ENCODE measurements around the gene WDFY2. TPM values are rescaled to one million over a fixed set of nuclear protein-coding genes. Genes with fewer than 3 reads are reported as not detected.

WDFY2 gene
- total RNA-seq, 2 experiments from 2014 or later = 11.3 TPM

DNA sequence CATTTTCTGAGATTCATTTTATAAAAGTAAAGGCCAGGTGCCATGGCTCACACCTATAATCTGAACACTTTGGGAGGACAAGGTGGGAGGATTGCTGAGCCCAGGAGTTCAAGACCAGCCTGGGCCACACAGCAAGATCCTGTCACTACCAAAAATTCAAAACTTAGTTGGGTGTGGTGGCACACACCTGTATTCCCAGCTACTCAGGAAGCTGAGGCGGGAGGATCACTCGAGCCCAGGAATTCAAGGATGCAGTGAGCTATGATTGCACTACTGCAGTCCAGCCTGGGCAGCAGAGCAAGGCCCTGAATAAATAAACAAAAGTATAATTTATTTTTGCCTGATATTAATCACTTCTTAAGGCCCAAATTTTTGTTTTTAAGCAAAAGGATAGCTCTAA lies 179.2 kb downstream of the WDFY2 start:
- Mint-ChIP-seq H3K4me3 (no peak overlapping the region), H3K27me3 (ENCODE audit: low read depth) (no peaks in the 10 kb centered on the region), H3K27ac (peak overlapping the region; percentile 33), H3K4me1 (ENCODE audit: low read depth) (peaks cover 21% of the 10 kb centered on the region), H3K36me3 (ENCODE audit: low read depth) (peaks cover 8% of the 10 kb centered on the region), H3K9me3 (ENCODE audit: insufficient read depth) (no peaks in the 10 kb centered on the region)
- no peak for DNase-seq
- POLR2A ChIA-PET = interaction anchor here (0.6 to 2.2 kb wide), 5 partner anchors 9 to 313 kb away, joined by 3 to 19 read pairs (median 4); partner anchors contain the start of gene INTS6
- ATAC-seq = no peak
- CTCF ChIA-PET = interaction anchor here (0.8 to 2.0 kb wide), 7 partner anchors 34 to 477 kb away, joined by 3 to 15 read pairs (median 4); no protein-coding TSS in a partner anchor

DNA sequence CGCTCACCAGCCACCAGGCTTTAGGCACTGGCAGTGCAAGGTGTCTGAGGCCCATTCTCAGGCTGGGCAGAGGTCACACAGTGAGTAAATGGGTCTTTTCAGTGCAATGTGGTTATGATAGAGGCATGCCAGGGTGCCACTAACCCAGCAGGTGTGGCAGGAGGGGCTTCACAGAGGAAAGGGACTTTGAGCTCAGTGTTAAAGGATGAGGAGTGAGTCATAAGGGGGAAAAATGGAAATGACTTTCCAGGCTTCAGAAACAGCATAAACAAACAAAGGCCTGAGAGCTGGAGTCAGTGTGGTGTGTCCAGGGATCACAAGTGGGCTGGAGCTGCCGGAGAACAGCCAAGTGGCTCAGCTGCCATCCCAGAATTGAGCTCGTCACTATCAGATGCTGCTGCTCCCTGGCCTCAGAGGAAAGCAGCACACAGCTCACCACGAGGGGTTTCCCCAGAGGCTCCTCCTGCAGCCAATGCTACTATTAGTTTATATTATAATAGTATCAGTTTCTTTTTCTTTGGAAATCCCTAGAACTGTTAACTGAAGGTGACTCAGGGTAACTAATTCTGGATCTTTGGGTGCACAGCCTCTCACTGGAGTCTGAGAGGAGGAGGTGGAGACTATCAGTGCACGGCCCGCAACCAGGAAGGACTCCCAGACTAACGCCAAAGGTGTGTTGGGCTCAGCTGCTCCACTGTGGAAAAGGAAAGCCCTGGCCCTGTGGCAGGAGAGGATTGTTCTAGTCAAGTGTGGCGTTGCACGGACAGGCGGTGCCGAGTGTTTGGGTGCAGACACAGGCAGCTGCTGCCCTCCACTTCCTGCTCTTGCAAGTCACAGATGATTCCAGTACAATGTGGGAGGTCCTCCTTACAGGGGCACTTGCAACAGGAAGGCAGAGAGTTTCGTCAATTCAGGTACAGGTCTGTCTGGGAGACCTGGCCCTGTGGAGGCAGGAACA lies 180.2 kb downstream of the WDFY2 start:
- POLR2A ChIA-PET = interaction anchor here (0.6 to 2.2 kb wide), 6 partner anchors 10 to 314 kb away, joined by 3 to 19 read pairs (median 4); partner anchors contain the start of gene INTS6
- Mint-ChIP-seq H3K36me3 (ENCODE audit: low read depth) (peaks cover 8% of the 10 kb centered on the region), H3K27me3 (ENCODE audit: low read depth) (no peaks in the 10 kb centered on the region)

DNA sequence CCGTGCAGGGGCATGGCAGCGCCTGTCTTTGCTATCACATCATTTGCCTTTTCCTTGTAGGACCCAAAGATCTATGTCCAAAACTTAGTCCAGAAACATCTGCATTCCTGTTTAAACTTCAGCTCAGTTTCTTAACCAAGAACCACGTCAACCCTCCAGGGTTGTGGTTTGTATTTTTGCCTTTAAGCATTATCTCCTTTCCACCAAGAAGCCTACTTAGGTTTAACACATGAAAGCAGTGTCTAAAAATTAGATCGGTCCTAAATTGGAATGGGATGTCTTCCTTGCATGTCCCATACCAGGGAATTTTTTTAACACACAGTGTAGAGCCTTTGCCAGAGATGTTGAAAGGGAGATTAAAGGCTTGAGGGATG lies 180.9 kb downstream of the WDFY2 start:
- peaks cover 8% of the 10 kb centered on the region for H3K36me3 Mint-ChIP-seq (ENCODE audit: low read depth)
- H3K4me1 Mint-ChIP-seq (ENCODE audit: low read depth) = peaks cover 21% of the 10 kb centered on the region
- CTCF ChIA-PET = interaction anchor here (1.1 to 2.0 kb wide), 5 partner anchors 32 to 330 kb away, joined by 4 to 15 read pairs (median 4); no protein-coding TSS in a partner anchor
- H3K9me3 Mint-ChIP-seq (ENCODE audit: insufficient read depth) = no peaks in the 10 kb centered on the region
- H3K27ac Mint-ChIP-seq = peak overlapping the region; percentile 94
- peak overlapping the region; percentile 69 for H3K4me3 Mint-ChIP-seq
- H3K27me3 Mint-ChIP-seq (ENCODE audit: low read depth) = no peaks in the 10 kb centered on the region
- ATAC-seq (no peak), DNase-seq (no peak)
- POLR2A ChIA-PET = interaction anchor here (1.3 to 2.2 kb wide), 3 partner anchors 311 to 315 kb away, joined by 3 to 19 read pairs (median 8); partner anchors contain the start of gene INTS6

More for the DNA sequence above, 180.2 kb downstream of the WDFY2 start:
- Mint-ChIP-seq H3K9me3 (ENCODE audit: insufficient read depth) (no peaks in the 10 kb centered on the region), H3K27ac (peak overlapping the region; percentile 94), H3K4me1 (ENCODE audit: low read depth) (peaks cover 21% of the 10 kb centered on the region), H3K4me3 (peak overlapping the region; percentile 69)
- CTCF ChIA-PET = interaction anchor here (0.8 to 2.0 kb wide), 10 partner anchors 33 to 478 kb away, joined by 3 to 15 read pairs (median 4); no protein-coding TSS in a partner anchor
- ATAC-seq (peak; percentile 85), DNase-seq (peak; percentile 54)

DNA sequence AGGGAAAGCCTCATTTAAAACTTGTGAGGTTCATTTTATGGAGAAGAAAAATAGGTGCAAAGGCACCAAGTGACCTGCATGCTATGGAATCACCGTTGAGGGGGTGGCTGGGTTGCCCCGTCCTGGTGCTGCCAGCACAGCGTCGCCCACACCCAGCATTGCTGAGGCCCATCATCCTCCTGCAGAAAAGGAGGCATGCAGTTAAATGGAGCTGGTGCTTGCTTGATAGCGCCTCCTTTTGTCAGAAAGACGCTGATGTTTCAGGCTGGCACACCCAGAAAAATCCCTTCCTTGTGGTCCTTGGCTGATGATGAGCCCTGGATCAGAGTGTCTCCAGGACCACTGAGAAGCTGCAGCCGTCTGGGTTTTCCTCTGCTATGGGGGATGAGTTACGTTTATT lies 182.8 kb downstream of the WDFY2 start:
- Mint-ChIP-seq H3K27me3 (ENCODE audit: low read depth) (no peaks in the 10 kb centered on the region), H3K9me3 (ENCODE audit: insufficient read depth) (no peaks in the 10 kb centered on the region), H3K4me1 (ENCODE audit: low read depth) (peaks cover 21% of the 10 kb centered on the region), H3K27ac (no peak overlapping the region), H3K36me3 (ENCODE audit: low read depth) (peaks cover 4% of the 10 kb centered on the region), H3K4me3 (no peak overlapping the region)
- DNase-seq (no peak), ATAC-seq (no peak)
- ChIA-PET POLR2A (no interaction called here), CTCF (interaction anchor here (0.8 kb wide), 1 partner anchor 181 kb away, joined by 3 read pairs; no protein-coding TSS in a partner anchor)

DNA sequence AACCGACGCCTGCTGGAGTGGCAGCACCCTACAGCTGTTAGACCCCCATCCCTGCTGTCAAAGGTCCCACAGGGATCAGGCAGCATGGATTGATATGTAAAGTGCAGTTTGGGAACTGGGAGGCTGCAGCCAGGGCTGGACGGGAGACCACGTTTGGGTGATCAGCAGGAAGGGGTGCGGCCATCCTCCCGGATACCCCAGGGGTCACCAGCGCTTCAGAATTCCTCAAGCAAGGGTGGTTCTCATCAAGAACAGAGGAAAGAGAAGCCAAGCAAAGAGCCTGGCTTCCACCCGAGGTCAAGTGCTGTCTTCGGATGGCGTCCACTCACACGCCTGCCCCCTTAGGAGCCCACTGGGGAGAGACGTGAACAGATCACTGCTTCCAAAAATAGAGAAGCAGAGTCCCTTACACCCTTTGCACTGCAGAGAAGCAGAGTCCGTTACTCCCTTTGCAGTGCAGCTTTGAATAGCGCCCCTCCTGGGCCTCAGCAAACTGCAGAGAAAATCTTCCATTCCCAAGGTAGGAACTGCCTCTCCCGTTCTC lies 184.2 kb downstream of the WDFY2 start:
- CTCF ChIA-PET = no interaction called here
- H3K27ac Mint-ChIP-seq = no peak overlapping the region

DNA sequence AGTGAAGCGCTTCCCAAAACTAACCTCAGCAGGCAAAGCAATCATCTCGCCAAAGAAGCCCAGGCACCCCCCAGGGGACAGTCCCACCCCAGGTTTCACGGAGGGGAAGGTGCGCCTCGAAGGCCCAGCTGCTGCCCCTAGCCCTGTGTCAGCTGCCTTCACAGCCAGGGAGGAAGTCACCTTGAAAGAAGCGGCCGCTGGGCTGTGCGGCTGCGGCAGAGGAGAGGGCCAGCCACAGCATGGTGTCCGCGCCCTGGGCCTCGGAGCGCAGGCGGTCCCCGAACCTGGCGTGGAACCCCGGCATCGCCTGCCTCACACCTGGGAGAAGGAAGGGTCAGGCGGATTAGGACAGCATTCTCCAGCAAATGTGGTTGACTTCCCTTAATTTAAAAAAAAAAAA lies 184.7 kb downstream of the WDFY2 start:
- DNase-seq = no peak
- Mint-ChIP-seq H3K27me3 (ENCODE audit: low read depth) (no peaks in the 10 kb centered on the region), H3K9me3 (ENCODE audit: insufficient read depth) (no peaks in the 10 kb centered on the region), H3K27ac (no peak overlapping the region), H3K4me3 (no peak overlapping the region), H3K36me3 (ENCODE audit: low read depth) (peaks cover 4% of the 10 kb centered on the region), H3K4me1 (ENCODE audit: low read depth) (peaks cover 18% of the 10 kb centered on the region)
- no peak for ATAC-seq
- CTCF ChIA-PET = no interaction called here
- POLR2A ChIA-PET = no interaction called here

More for the DNA sequence above, 184.2 kb downstream of the WDFY2 start:
- no peak overlapping the region for H3K4me3 Mint-ChIP-seq
- H3K36me3 Mint-ChIP-seq (ENCODE audit: low read depth) = peaks cover 4% of the 10 kb centered on the region
- H3K27me3 Mint-ChIP-seq (ENCODE audit: low read depth) = no peaks in the 10 kb centered on the region
- ATAC-seq (no peak), DNase-seq (no peak)
- H3K4me1 Mint-ChIP-seq (ENCODE audit: low read depth) = peaks cover 21% of the 10 kb centered on the region
- no peaks in the 10 kb centered on the region for H3K9me3 Mint-ChIP-seq (ENCODE audit: insufficient read depth)
- POLR2A ChIA-PET = interaction anchor here (0.6 kb wide), 1 partner anchor 12 kb away, joined by 3 read pairs; no protein-coding TSS in a partner anchor

DNA sequence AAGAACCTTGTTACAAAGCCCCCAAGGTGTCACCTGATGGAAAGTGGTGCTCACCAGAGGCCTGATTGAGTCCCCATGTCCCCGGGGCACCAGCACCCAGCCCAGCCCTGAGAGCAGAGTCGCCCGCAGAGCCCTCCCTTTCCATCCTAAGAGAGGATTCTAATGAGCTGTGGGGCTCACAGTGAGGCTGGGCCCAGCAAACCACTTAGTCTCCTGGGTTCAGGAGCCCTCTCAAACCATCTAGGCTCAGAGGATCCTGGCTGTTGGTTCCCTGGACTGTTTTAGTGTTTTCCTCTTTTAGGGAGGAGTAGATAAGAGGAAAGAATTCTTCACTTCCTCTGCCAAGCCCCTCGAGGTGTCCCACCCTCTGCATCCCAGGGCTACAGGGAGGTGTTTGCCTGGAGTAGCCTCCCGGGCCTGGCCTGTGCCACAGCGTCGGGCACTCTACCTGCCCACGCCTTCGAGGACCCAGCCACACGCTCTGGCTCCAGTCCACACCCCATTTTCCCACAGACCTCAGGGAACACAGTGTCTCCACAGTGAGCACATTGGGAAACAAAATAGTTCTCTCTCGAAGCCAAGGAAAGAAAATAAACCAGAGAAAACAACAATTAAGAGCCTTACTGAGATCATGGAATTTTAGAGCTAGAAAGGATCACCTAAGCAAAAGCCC lies 185.3 kb downstream of the WDFY2 start:
- H3K9me3 Mint-ChIP-seq (ENCODE audit: insufficient read depth) = no peaks in the 10 kb centered on the region
- peaks cover 4% of the 10 kb centered on the region for H3K36me3 Mint-ChIP-seq (ENCODE audit: low read depth)
- H3K27me3 Mint-ChIP-seq (ENCODE audit: low read depth) = no peaks in the 10 kb centered on the region
- ChIA-PET POLR2A (no interaction called here), CTCF (no interaction called here)
- H3K27ac Mint-ChIP-seq = peak overlapping the region; percentile 40
- ATAC-seq (no peak), DNase-seq (no peak)
- H3K4me3 Mint-ChIP-seq = no peak overlapping the region
- H3K4me1 Mint-ChIP-seq (ENCODE audit: low read depth) = peaks cover 13% of the 10 kb centered on the region

DNA sequence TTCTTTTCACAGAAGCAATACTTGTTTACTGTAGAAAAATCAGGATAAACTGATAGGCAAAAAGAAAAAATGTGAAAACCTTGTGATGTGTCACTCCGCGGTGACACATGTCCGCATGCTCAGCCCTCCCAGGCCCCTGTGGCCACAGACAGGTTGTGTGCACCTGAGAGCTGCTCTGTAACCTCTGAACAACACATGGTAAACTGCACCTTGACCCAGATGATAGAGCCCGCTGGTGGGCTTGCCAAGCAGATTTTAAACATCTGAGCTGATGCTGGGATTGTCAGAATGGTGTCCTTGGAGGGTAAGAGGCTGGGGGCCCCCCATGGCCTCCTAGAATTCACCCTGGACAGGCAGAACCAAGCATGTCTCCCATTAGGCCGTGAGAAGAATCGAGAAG lies 185.9 kb downstream of the WDFY2 start:
- Mint-ChIP-seq H3K27ac (no peak overlapping the region), H3K4me3 (no peak overlapping the region), H3K27me3 (ENCODE audit: low read depth) (no peaks in the 10 kb centered on the region), H3K9me3 (ENCODE audit: insufficient read depth) (no peaks in the 10 kb centered on the region), H3K4me1 (ENCODE audit: low read depth) (peaks cover 7% of the 10 kb centered on the region), H3K36me3 (ENCODE audit: low read depth) (no peaks in the 10 kb centered on the region)
- no peak for DNase-seq
- ATAC-seq = no peak
- CTCF ChIA-PET = no interaction called here
- POLR2A ChIA-PET = no interaction called here

DNA sequence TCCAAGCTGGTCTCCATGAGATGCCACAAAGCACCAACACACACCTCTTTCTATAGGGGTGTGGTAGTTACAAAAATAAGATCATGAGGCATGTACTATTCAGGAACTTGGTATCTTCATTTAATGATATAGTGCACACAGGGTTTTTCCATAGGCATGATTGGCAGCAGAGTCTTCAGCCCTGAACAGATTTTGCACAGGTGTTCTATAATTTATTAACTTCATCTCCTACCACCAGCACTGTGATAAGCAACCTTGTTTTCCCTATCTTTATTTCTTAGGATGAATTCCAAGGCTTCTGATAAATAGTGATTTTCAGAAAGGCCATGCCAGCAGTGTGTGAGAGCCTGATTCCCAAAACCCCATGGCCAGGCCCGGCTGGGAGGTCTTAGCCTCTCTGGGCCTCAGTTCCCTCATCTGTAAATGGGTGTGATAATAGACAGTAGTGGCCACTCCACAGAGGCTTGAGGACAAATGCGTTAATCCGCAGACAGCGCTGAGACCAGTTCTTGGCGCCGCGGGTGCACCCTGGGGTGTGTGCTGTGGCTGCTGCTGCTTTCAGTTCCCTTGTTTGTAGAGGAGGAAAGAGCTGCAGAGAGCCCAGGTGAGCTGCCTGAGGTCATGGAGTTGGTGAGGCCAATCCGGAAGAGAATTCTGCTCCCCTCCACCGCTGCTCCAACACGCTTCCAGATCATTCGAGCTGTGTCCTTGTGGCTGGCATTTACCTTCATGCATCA lies 186.6 kb downstream of the WDFY2 start:
- CTCF ChIA-PET = no interaction called here
- POLR2A ChIA-PET = interaction anchor here (0.7 kb wide), 1 partner anchor 318 kb away, joined by 4 read pairs; the partner anchor contains the start of gene INTS6
- ATAC-seq (no peak), DNase-seq (no peak)
- Mint-ChIP-seq H3K4me3 (no peak overlapping the region), H3K4me1 (ENCODE audit: low read depth) (peaks cover under 1% of the 10 kb centered on the region), H3K27me3 (ENCODE audit: low read depth) (no peaks in the 10 kb centered on the region), H3K9me3 (ENCODE audit: insufficient read depth) (no peaks in the 10 kb centered on the region), H3K27ac (peak overlapping the region; percentile 28), H3K36me3 (ENCODE audit: low read depth) (no peaks in the 10 kb centered on the region)

DNA sequence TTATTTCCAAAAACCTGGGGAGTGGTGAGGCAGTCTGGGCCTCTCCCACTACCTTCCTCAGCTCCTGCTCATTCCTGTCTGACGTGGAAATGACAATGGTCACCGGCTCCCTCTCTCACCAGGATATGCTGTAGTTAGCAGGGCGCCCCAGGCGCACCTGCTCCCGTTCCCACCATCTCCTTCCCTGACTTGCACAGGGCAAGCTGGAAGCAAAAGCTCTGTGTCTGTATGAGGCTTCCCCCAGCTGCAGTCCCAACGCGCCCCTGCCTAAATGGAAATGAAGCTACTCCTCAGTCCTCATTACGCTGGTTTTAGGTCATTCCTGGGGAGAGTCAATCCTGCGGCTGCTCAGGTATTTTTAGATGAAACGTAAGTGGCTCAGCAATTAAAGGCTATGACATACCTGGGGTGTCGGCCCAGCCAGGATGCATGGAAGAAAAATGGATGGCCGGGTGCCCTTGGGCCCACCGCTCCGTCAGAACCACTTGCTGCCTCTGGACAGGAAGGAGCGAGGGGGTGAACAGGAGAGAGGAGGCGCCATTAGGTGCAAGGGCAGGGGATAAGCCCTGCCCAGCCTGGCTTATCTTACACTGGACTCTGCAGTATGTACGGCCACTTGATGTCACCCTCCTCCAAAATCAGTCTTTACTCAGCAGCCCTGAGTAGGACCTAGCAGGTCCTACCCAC lies 187.3 kb downstream of the WDFY2 start:
- POLR2A ChIA-PET = interaction anchor here (0.7 kb wide), 1 partner anchor 319 kb away, joined by 4 read pairs; the partner anchor contains the start of gene INTS6
- H3K27ac Mint-ChIP-seq = peak overlapping the region; percentile 28

DNA sequence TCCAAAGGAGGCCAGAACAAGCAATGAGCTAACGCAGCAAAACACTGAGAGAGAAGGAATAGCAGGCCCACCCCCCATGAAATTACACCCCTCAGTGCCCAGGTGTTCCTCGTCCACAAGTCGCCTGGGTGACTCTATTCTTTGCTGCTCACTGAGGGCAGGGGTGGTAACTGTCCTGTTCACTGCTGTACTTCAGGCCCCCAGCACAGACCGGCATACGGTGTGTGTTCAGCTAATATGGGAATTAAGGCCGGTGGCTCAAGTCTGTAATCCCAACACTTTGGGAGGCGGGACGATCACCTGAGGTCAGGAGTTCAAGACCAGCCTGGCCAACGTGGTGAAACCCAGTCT lies 187.8 kb downstream of the WDFY2 start:
- Mint-ChIP-seq H3K4me1 (ENCODE audit: low read depth) (no peaks in the 10 kb centered on the region), H3K9me3 (ENCODE audit: insufficient read depth) (no peaks in the 10 kb centered on the region), H3K27ac (no peak overlapping the region), H3K36me3 (ENCODE audit: low read depth) (no peaks in the 10 kb centered on the region), H3K4me3 (no peak overlapping the region), H3K27me3 (ENCODE audit: low read depth) (no peaks in the 10 kb centered on the region)
- ATAC-seq = no peak
- POLR2A ChIA-PET = no interaction called here
- peak; percentile 0 for DNase-seq
- CTCF ChIA-PET = no interaction called here

More for the DNA sequence above, 187.3 kb downstream of the WDFY2 start:
- Mint-ChIP-seq H3K4me1 (ENCODE audit: low read depth) (no peaks in the 10 kb centered on the region), H3K27me3 (ENCODE audit: low read depth) (no peaks in the 10 kb centered on the region), H3K4me3 (no peak overlapping the region), H3K9me3 (ENCODE audit: insufficient read depth) (no peaks in the 10 kb centered on the region), H3K36me3 (ENCODE audit: low read depth) (no peaks in the 10 kb centered on the region)
- peak; percentile 14 for DNase-seq
- CTCF ChIA-PET = no interaction called here
- ATAC-seq = no peak

Data from activated CD8-positive, alpha-beta T cell treated with anti-CD3 and anti-CD28 coated beads, Interleukin-2, amount 10 ng/mL, durations not matched to agents 7 days and 5 days (primary cell).